ENCODE measurements around the gene MLN.
A peak's percentile ranks its signal among the peaks of the same experiment; 100 is the strongest.

The MLN gene

DNA sequence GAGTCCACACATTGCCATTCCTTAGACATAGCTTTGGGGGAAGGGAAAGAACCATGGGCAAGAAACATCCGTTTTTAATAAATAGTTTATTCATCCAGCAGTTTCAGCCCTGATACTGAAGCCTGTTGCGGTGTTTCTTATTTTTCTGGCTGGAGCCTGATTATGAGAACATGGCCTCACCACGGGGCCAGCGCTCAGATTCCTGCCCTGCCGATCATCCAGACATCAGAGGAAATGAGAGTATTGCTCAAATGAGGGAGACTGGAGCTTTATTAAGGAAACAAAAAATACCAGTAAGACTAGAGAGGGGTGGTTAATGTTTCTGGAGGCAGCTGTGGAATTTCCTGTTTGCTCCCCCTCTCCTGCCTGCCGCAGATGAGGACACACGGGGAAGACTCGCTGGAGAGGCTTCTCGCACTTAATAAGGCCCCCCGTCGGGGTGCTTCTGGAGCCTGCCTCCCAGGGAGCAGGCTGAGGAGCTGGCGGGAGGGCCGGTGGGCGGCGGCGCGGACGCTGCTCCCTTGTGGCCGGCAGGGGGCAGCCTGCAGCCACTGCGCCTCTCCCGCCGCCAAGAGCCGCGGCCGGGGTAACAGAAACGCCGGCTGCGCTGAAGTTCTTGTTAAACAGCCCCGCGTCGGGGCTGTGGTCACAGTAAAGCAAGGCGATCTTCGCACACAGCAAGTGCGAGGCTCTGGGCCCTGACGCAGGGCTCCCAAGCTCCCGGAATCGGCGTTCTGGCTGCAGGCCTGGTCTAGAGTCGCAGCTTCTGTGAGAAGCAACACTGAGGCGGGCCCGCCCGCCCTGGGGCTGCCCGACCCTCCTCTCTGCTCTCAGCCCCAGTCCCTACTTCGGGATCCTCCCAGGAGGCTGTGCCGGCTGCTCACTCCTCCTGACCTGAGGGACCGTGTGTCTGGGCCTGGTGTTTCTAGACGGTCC is 32.4 kb downstream of the MLN start:
- Histone ChIP-seq H3K27ac (ENCODE audit: poor library complexity, severe bottlenecking) (peak overlapping the region; percentile 81), H3K4me3 (ENCODE audit: severe bottlenecking) (no peak overlapping the region), H3K4me1 (ENCODE audit: insufficient read depth, poor library complexity, severe bottlenecking) (peaks cover 24% of the 10 kb centered on the region), H3K36me3 (ENCODE audit: low read depth) (peaks cover 36% of the 10 kb centered on the region), H3K27me3 (ENCODE audit: insufficient read depth, poor library complexity, severe bottlenecking) (no peaks in the 10 kb centered on the region), H3K9me3 (ENCODE audit: severe bottlenecking) (no peaks in the 10 kb centered on the region)
- TF ChIP-seq, protein P1, sequence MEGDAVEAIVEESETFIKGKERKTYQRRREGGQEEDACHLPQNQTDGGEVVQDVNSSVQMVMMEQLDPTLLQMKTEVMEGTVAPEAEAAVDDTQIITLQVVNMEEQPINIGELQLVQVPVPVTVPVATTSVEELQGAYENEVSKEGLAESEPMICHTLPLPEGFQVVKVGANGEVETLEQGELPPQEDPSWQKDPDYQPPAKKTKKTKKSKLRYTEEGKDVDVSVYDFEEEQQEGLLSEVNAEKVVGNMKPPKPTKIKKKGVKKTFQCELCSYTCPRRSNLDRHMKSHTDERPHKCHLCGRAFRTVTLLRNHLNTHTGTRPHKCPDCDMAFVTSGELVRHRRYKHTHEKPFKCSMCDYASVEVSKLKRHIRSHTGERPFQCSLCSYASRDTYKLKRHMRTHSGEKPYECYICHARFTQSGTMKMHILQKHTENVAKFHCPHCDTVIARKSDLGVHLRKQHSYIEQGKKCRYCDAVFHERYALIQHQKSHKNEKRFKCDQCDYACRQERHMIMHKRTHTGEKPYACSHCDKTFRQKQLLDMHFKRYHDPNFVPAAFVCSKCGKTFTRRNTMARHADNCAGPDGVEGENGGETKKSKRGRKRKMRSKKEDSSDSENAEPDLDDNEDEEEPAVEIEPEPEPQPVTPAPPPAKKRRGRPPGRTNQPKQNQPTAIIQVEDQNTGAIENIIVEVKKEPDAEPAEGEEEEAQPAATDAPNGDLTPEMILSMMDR (IDR thresholded peaks at IDR 0.05; ENCODE audit: poor library complexity, severe bottlenecking), result peak; percentile 97
- DNase-seq (ENCODE audit: low spot score) (no peak), ATAC-seq (ENCODE audit: low read depth) (peak; percentile 75)

DNA sequence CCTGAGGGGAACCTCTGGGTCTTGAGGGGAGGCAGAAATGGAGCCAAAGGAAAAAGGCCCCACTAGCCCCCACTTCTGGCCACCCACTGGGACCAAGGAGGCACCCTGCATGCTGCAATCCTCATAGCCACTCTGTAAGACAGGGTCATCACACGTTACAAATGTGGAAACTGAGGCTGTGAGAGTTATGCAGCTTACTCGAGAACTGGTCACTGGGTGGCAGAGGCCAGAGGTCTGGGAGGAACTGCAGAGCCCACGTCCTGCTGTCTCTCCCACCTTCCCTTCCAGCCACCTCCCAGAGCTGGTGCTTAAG is 33.0 kb downstream of the MLN start:
- Histone ChIP-seq H3K27me3 (ENCODE audit: insufficient read depth, poor library complexity, severe bottlenecking) (no peaks in the 10 kb centered on the region), H3K27ac (ENCODE audit: poor library complexity, severe bottlenecking) (peak overlapping the region; percentile 81), H3K9me3 (ENCODE audit: severe bottlenecking) (no peaks in the 10 kb centered on the region), H3K4me3 (ENCODE audit: severe bottlenecking) (no peak overlapping the region), H3K36me3 (ENCODE audit: low read depth) (peaks cover 30% of the 10 kb centered on the region), H3K4me1 (ENCODE audit: insufficient read depth, poor library complexity, severe bottlenecking) (peaks cover 24% of the 10 kb centered on the region)
- TF ChIP-seq, protein P1 (IDR thresholded peaks at IDR 0.05; ENCODE audit: poor library complexity, severe bottlenecking), result no peak
- ATAC-seq (ENCODE audit: low read depth) (no peak; the same call in 2 of the 3 replicates), DNase-seq (ENCODE audit: low spot score) (no peak)

DNA sequence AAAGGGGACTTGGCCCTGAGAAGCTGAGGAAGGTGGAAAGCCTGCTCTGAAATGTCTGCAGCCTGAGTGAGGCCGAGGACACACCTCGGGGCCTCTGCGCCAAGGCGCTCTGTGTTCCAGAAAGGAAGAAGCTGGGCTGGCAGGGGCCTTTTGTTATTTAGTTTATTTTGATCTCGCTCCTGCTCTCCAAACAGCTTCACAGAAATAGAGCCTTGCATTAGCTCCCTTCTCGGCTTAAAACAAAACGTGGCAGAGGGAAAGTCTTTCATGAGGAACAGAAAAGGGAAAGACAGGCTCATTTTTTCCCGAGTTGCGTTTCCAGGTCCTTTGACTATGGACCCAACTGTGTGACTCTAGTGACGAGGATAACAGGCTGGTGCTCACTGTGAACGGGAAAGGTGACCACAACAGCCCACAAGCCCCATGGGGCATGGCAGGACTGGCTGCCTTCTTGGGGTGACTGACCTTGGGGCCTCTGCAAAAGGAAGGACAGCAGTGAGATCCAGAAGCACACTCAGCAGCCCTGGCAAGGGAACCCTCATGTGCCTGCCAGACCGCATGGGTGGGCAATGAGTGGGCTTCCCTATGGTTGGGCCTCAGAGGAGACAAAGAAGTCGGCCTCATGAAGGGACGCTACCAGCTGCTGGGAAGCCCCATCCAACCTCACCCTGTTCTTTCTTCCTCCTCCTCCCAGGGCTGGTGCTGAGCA is 33.5 kb downstream of the MLN start:
- DNase-seq (ENCODE audit: low spot score) (no peak), ATAC-seq (ENCODE audit: low read depth) (no peak)
- TF ChIP-seq, protein P1 (IDR thresholded peaks at IDR 0.05; ENCODE audit: poor library complexity, severe bottlenecking), result no peak
- H3K27me3 ChIP-seq (ENCODE audit: insufficient read depth, poor library complexity, severe bottlenecking), result no peaks in the 10 kb centered on the region
- no peak overlapping the region for H3K4me3 ChIP-seq (ENCODE audit: severe bottlenecking)
- peaks cover 25% of the 10 kb centered on the region for H3K36me3 ChIP-seq (ENCODE audit: low read depth)
- peaks cover 24% of the 10 kb centered on the region for H3K4me1 ChIP-seq (ENCODE audit: insufficient read depth, poor library complexity, severe bottlenecking)
- H3K27ac ChIP-seq (ENCODE audit: poor library complexity, severe bottlenecking), result peak overlapping the region; percentile 81
- no peaks in the 10 kb centered on the region for H3K9me3 ChIP-seq (ENCODE audit: severe bottlenecking)

DNA sequence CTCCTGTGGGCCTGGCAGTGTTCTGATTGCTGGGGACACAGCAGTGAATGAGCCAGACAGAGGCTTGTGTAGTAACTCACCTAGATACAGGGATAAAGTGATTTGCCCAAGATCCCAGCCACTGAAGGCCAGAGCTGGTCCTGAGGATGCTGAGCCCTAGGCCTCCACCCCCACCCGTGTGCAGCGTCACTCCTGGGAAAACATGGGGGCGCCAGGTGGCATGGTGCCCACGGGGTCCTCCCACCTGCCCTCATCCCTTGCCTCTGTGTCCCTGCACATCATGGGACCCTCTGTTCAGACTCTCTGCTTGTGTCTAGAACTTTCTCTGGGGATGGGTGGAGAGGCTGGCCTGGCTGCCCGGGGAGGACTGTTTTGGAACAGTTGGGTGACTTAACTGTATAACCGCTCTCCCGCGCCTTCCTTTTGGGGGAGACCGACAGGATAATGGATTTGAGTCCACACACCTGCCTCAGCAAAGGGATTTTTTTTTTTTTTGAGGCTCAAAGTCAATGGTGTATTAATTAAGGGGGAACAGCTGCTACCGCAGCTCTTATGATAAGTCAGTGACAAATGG is 34.5 kb downstream of the MLN start:
- Histone ChIP-seq H3K36me3 (ENCODE audit: low read depth) (peaks cover 16% of the 10 kb centered on the region; the same call in 1 of the 2 replicates), H3K9me3 (ENCODE audit: severe bottlenecking) (no peaks in the 10 kb centered on the region), H3K4me1 (ENCODE audit: insufficient read depth, poor library complexity, severe bottlenecking) (peaks cover 24% of the 10 kb centered on the region), H3K27me3 (ENCODE audit: insufficient read depth, poor library complexity, severe bottlenecking) (no peaks in the 10 kb centered on the region), H3K4me3 (ENCODE audit: severe bottlenecking) (no peak overlapping the region), H3K27ac (ENCODE audit: poor library complexity, severe bottlenecking) (no peak overlapping the region)
- ATAC-seq (ENCODE audit: low read depth) (no peak), DNase-seq (ENCODE audit: low spot score) (no peak)
- TF ChIP-seq, protein P1 (IDR thresholded peaks at IDR 0.05; ENCODE audit: poor library complexity, severe bottlenecking), result no peak

All from RWPE2 (cell line).